ENCODE results near the gene MLH3. TPM values are rescaled to one million over a fixed set of nuclear protein-coding genes. Genes with fewer than 3 reads are reported as not detected.

MLH3 gene
- polyA plus RNA-seq, 1 of the 3 experiments (the other 2 are of a cell fraction): 3.8 TPM

DNA sequence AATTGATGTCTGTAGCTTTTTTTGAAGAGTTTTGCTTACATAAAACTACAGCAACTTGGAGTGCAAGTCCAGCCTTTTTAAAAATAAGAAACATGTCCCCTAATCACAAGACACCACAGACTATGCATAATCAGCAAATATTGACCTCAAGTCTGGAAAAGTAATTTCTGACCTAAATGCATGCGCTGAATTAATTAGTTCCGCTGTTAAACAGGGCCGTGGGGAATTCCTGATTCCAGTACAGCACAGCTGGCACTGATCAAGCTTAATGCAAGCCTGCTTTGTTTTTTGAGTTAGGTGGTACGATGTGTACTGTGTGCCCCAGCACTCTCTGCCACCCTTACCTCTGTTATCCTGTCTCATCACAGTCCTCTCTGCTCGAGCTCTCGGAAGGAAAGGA is 9.2 kb downstream of the MLH3 start (continued):
- TF ChIP-seq REST (IDR thresholded peaks at IDR 0.05; ENCODE audit: low read depth, low read length) (no peak), RCOR1 (IDR thresholded peaks at IDR 0.05; ENCODE audit: low read length) (peak; percentile 99), MAX (IDR thresholded peaks at IDR 0.05; ENCODE audit: low read depth) (no peak), MXI1 (IDR thresholded peaks at IDR 0.05; ENCODE audit: low read depth, low read length) (peak; percentile 77), USF1 (IDR thresholded peaks at IDR 0.05; ENCODE audit: borderline replicate concordance, low read depth) (no peak), FOSL2 (IDR thresholded peaks at IDR 0.05; ENCODE audit: borderline replicate concordance, low read depth) (no peak), CHD2 (IDR thresholded peaks at IDR 0.05; ENCODE audit: low read length, partially characterized antibody) (peak; percentile 74), RFX5 (IDR thresholded peaks at IDR 0.05; ENCODE audit: low read length) (no peak), TEAD4 (IDR thresholded peaks at IDR 0.05; ENCODE audit: borderline replicate concordance, insufficient read depth) (no peak), EZH2phosphoT487 (IDR thresholded peaks at IDR 0.05; ENCODE audit: borderline replicate concordance, low read depth) (no peak)
- TF ChIP-seq, protein P1, sequence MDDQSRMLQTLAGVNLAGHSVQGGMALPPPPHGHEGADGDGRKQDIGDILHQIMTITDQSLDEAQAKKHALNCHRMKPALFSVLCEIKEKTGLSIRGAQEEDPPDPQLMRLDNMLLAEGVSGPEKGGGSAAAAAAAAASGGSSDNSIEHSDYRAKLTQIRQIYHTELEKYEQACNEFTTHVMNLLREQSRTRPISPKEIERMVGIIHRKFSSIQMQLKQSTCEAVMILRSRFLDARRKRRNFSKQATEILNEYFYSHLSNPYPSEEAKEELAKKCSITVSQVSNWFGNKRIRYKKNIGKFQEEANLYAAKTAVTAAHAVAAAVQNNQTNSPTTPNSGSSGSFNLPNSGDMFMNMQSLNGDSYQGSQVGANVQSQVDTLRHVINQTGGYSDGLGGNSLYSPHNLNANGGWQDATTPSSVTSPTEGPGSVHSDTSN (IDR thresholded peaks at IDR 0.05): no peak

- 66% methylated on average over 4 of the region's 4 CpGs for WGBS (ENCODE audit: low lambda C conversion rate)
- no peak overlapping the region for H3K9ac ChIP-seq
- H3K4me2 ChIP-seq: peak overlapping the region; percentile 42; the same call in 1 of the 2 replicates
- no peaks in the 10 kb centered on the region for H3K27me3 ChIP-seq (ENCODE audit: insufficient read depth)
- H3K4me3 ChIP-seq (ENCODE audit: low read depth in 2 of 2, low read length in 1 of 2): no peak overlapping the region
- H3K9me2 ChIP-seq: no peaks in the 10 kb centered on the region
- no peak for DNase-seq
- H3K79me2 ChIP-seq (ENCODE audit: insufficient read depth): peaks cover 6% of the 10 kb centered on the region; the same call in 1 of the 2 replicates
- H2AFZ ChIP-seq (ENCODE audit: low read depth): no peak overlapping the region
- CTCF ChIA-PET: interaction anchor here (0.8 to 3.4 kb wide), 7 partner anchors 19 to 180 kb away, joined by 3 to 12 read pairs (median 4); no protein-coding TSS in a partner anchor
- no peaks in the 10 kb centered on the region for H3K9me3 ChIP-seq
- POLR2A ChIA-PET: no interaction called here
- no peaks in the 10 kb centered on the region for H4K20me1 ChIP-seq (ENCODE audit: insufficient read depth)
- H3K4me1 ChIP-seq (ENCODE audit: control insufficient read depth in 1 of 2, insufficient read depth in 2 of 2, low read depth in 1 of 2, low read length in 1 of 2): peaks cover 24 to 25% of the 10 kb centered on the region in 2 experiments; a peak in 3 of 4 replicates
- peak overlapping the region; percentile 33 to 62; a peak in 2 of 4 replicates for H3K27ac ChIP-seq (ENCODE audit: low read depth in 2 of 2, low read length in 1 of 2)
- peaks cover 10% of the 10 kb centered on the region for H3F3A ChIP-seq (replicated peaks; ENCODE audit: insufficient read depth)
- H3K36me3 ChIP-seq (replicated peaks in 1 of 2; ENCODE audit: control insufficient read depth in 1 of 2, insufficient read depth in 2 of 2, low read length in 1 of 2): peaks cover 3 to 6% of the 10 kb centered on the region in 2 experiments
- no peak for TF ChIP-seq EZH2phosphoT487 (IDR thresholded peaks at IDR 0.05; ENCODE audit: borderline replicate concordance, low read depth)
- TF ChIP-seq, protein P2, sequence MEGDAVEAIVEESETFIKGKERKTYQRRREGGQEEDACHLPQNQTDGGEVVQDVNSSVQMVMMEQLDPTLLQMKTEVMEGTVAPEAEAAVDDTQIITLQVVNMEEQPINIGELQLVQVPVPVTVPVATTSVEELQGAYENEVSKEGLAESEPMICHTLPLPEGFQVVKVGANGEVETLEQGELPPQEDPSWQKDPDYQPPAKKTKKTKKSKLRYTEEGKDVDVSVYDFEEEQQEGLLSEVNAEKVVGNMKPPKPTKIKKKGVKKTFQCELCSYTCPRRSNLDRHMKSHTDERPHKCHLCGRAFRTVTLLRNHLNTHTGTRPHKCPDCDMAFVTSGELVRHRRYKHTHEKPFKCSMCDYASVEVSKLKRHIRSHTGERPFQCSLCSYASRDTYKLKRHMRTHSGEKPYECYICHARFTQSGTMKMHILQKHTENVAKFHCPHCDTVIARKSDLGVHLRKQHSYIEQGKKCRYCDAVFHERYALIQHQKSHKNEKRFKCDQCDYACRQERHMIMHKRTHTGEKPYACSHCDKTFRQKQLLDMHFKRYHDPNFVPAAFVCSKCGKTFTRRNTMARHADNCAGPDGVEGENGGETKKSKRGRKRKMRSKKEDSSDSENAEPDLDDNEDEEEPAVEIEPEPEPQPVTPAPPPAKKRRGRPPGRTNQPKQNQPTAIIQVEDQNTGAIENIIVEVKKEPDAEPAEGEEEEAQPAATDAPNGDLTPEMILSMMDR (IDR thresholded peaks at IDR 0.05): no peak
- TF ChIP-seq USF1 (IDR thresholded peaks at IDR 0.05; ENCODE audit: borderline replicate concordance, low read depth): no peak
- TF ChIP-seq, protein P3, sequence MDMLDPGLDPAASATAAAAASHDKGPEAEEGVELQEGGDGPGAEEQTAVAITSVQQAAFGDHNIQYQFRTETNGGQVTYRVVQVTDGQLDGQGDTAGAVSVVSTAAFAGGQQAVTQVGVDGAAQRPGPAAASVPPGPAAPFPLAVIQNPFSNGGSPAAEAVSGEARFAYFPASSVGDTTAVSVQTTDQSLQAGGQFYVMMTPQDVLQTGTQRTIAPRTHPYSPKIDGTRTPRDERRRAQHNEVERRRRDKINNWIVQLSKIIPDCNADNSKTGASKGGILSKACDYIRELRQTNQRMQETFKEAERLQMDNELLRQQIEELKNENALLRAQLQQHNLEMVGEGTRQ (IDR thresholded peaks at IDR 0.05; ENCODE audit: borderline replicate concordance, low read depth, low read length): no peak
- TF ChIP-seq IRF3 (IDR thresholded peaks at IDR 0.05; ENCODE audit: low read depth, low read length): no peak
- TF ChIP-seq GATA2 (CRISPR knock-in tag; IDR thresholded peaks at IDR 0.05): no peak
- no peak for TF ChIP-seq FOXJ3 (CRISPR knock-in tag; IDR thresholded peaks at IDR 0.05)
- TF ChIP-seq SMC3 (IDR thresholded peaks at IDR 0.05; ENCODE audit: low read depth, low read length): no peak
- no peak for TF ChIP-seq MAX (IDR thresholded peaks at IDR 0.05; ENCODE audit: low read depth)
- no peak for TF ChIP-seq RXRA (IDR thresholded peaks at IDR 0.05; ENCODE audit: borderline replicate concordance, low read depth)
These were observed 9.7 kb downstream of the MLH3 start for GRCh38 chr14:75041613-75042012.

All from SK-N-SH (cell line).